SK-N-SH treated with all-trans-retinoic acid at 6 μM for 48 hours (cell line): ENCODE data around the gene CARD9.

Experiments used
- ISL1 ChIP-seq: fragments of 250-450 bp; sonication (Bioruptor Pico); IDR thresholded peaks from 2 replicates; pipeline ENCODE4 v2.1.2; 2022; ENCODE audit warnings: mild to moderate bottlenecking, moderate library complexity
- ZC3H10 ChIP-seq: fragments of 250-450 bp; sonication (Bioruptor Pico); IDR thresholded peaks from 2 replicates; pipeline ENCODE4 v1.5.1; 2021; ENCODE audit warnings: mild to moderate bottlenecking, moderate library complexity
- ZNF565 ChIP-seq: fragments of 450-650 bp; formaldehyde crosslinking; conservative IDR thresholded peaks from 2 replicates; pipeline ENCODE4 v1.5.0; 2020; ENCODE audit warnings: low read depth, mild to moderate bottlenecking, moderate library complexity
- TF ChIP-seq, protein P1 (sequence below): fragments of 250-450 bp; sonication (Bioruptor Pico); IDR thresholded peaks from 2 replicates; pipeline ENCODE4 v1.8.0; 2021; ENCODE audit warnings: low read depth, mild to moderate bottlenecking, moderate library complexity, borderline replicate concordance
- TF ChIP-seq, protein P2 (sequence below): fragments of 250-450 bp; sonication (Bioruptor Pico); IDR thresholded peaks from 2 replicates; pipeline ENCODE4 v1.5.1; 2020; ENCODE audit warnings: low read depth, mild to moderate bottlenecking, moderate library complexity

DNA sequence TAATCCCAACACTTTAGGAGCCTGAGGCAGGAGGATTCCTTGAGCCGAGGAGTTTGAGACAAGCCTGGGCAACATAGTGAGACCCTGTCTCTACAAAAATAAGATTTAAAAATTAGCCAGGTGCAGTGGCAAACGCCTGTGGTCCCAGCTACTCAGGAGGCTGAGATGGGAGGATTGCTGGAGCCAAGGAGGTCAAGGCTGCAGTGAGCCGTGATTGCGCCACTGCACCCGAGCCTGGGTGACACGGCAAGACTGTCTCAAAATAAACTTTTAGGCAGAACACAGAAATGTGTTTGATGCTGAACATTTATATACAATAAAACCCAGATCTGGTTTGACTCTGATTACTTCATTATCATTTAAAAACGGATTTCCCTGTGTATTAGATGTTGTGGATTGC is 32.0 kb upstream of the CARD9 start:
- TF ChIP-seq ISL1 (CRISPR knock-in tag) (no peak), ZNF565 (no peak), ZC3H10 (no peak)
- TF ChIP-seq, protein P1, sequence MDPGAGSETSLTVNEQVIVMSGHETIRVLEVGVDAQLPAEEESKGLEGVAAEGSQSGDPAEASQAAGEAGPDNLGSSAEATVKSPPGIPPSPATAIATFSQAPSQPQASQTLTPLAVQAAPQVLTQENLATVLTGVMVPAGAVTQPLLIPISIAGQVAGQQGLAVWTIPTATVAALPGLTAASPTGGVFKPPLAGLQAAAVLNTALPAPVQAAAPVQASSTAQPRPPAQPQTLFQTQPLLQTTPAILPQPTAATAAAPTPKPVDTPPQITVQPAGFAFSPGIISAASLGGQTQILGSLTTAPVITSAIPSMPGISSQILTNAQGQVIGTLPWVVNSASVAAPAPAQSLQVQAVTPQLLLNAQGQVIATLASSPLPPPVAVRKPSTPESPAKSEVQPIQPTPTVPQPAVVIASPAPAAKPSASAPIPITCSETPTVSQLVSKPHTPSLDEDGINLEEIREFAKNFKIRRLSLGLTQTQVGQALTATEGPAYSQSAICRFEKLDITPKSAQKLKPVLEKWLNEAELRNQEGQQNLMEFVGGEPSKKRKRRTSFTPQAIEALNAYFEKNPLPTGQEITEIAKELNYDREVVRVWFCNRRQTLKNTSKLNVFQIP (CRISPR knock-in tag), result no peak
- TF ChIP-seq, protein P2, sequence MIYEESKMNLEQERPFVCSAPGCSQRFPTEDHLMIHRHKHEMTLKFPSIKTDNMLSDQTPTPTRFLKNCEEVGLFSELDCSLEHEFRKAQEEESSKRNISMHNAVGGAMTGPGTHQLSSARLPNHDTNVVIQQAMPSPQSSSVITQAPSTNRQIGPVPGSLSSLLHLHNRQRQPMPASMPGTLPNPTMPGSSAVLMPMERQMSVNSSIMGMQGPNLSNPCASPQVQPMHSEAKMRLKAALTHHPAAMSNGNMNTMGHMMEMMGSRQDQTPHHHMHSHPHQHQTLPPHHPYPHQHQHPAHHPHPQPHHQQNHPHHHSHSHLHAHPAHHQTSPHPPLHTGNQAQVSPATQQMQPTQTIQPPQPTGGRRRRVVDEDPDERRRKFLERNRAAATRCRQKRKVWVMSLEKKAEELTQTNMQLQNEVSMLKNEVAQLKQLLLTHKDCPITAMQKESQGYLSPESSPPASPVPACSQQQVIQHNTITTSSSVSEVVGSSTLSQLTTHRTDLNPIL (CRISPR knock-in tag), result no peak
